ENCODE measurements around the gene DICER1. TPM values are rescaled to one million over a fixed set of nuclear protein-coding genes. Genes with fewer than 3 reads are reported as not detected.

Gene DICER1
- total and polyA plus RNA-seq, 2 donors (not counting 1 experiment from before 2014, with no cell fraction given) = 15.4 to 90.4 TPM

GRCh38 chr14:95040708-95041476 is 116.4 kb downstream of the DICER1 start:
- DNase-seq = no peak
- POLR2A ChIA-PET = no interaction called here
- CTCF ChIA-PET = no interaction called here
- H3K4me3 ChIP-seq (ENCODE audit: control extremely low read depth in 1 of 5, extremely low read depth in 1 of 5, insufficient read depth in 1 of 5, low read depth in 2 of 5, low read length in 4 of 5) = no peak overlapping the region
- no peaks in the 10 kb centered on the region for H3K4me1 ChIP-seq (ENCODE audit: control insufficient read depth in 2 of 2, insufficient read depth in 2 of 2, low read length in 2 of 2)
- no peaks in the 10 kb centered on the region for H3K36me3 ChIP-seq (replicated peaks in 1 of 2; ENCODE audit: control extremely low read depth in 1 of 2, control insufficient read depth in 1 of 2, extremely low read depth in 1 of 2, insufficient read depth in 2 of 2, low read length in 1 of 2)
- H3K4me3 Mint-ChIP-seq = no peak overlapping the region
- H3K9ac ChIP-seq (ENCODE audit: low read length) = no peak overlapping the region
- no peak overlapping the region for H3K27ac Mint-ChIP-seq
- H4K20me1 ChIP-seq (ENCODE audit: control insufficient read depth, insufficient read depth, low read length, poor library complexity, severe bottlenecking) = no peaks in the 10 kb centered on the region
- no peak overlapping the region for H3K27ac ChIP-seq (ENCODE audit: low read length in 2 of 2)
- intact Hi-C loops (cut with micrococcal nuclease) = no loop called here
- peaks cover 38% of the 10 kb centered on the region for H3K27me3 Mint-ChIP-seq
- no peaks in the 10 kb centered on the region for H3K9me3 Mint-ChIP-seq (ENCODE audit: insufficient read depth)
- no peak overlapping the region for H2AFZ ChIP-seq (ENCODE audit: insufficient read depth, low read depth, low read length, poor library complexity, severe bottlenecking)
- ATAC-seq (ENCODE audit: low read depth) = no peak
- H3K9me3 ChIP-seq (ENCODE audit: control extremely low read depth in 1 of 3, control insufficient read depth in 2 of 3, insufficient read depth in 1 of 3, low read length in 2 of 3) = no peaks in the 10 kb centered on the region
- WGBS (ENCODE audit: insufficient coverage) = 85% methylated on average over 5 of the region's 9 CpGs
- no peaks in the 10 kb centered on the region for H3K79me2 ChIP-seq (ENCODE audit: control insufficient read depth, insufficient read depth, low read length)
- no peaks in the 10 kb centered on the region for H3K4me1 Mint-ChIP-seq
- H3K4me2 ChIP-seq (replicated peaks; ENCODE audit: low read depth, low read length, poor library complexity, severe bottlenecking) = no peak overlapping the region
- TF ChIP-seq EZH2 (IDR thresholded peaks at IDR 0.05; ENCODE audit: borderline replicate concordance, insufficient read depth, low read depth, low read length, poor library complexity, severe bottlenecking) = no peak
- no peak for TF ChIP-seq CTCF (IDR thresholded peaks at IDR 0.05)
- H3K27me3 ChIP-seq (replicated peaks in 1 of 4; ENCODE audit: control extremely low read depth in 1 of 4, control insufficient read depth in 3 of 4, insufficient read depth in 4 of 4, low read length in 3 of 4) = peaks cover 0 to 3% (median 0%) of the 10 kb centered on the region in 4 experiments

GRCh38 chr14:95039993-95040348 is 117.4 kb downstream of the DICER1 start:
- no peaks in the 10 kb centered on the region for H3K36me3 ChIP-seq (replicated peaks in 1 of 2; ENCODE audit: control extremely low read depth in 1 of 2, control insufficient read depth in 1 of 2, extremely low read depth in 1 of 2, insufficient read depth in 2 of 2, low read length in 1 of 2)
- H3K4me3 ChIP-seq (ENCODE audit: control extremely low read depth in 1 of 5, extremely low read depth in 1 of 5, insufficient read depth in 1 of 5, low read depth in 2 of 5, low read length in 4 of 5) = no peak overlapping the region
- H3K9me3 ChIP-seq (ENCODE audit: control extremely low read depth in 1 of 3, control insufficient read depth in 2 of 3, insufficient read depth in 1 of 3, low read length in 2 of 3) = peaks cover 0 to under 1% (median 0%) of the 10 kb centered on the region in 3 donors
- TF ChIP-seq CTCF (IDR thresholded peaks at IDR 0.05) (no peak), EZH2 (IDR thresholded peaks at IDR 0.05; ENCODE audit: borderline replicate concordance, insufficient read depth, low read depth, low read length, poor library complexity, severe bottlenecking) (no peak)
- peaks cover 0 to 3% (median 0%) of the 10 kb centered on the region in 4 experiments for H3K27me3 ChIP-seq (replicated peaks in 1 of 4; ENCODE audit: control extremely low read depth in 1 of 4, control insufficient read depth in 3 of 4, insufficient read depth in 4 of 4, low read length in 3 of 4)
- no peaks in the 10 kb centered on the region for H3K9me3 Mint-ChIP-seq (ENCODE audit: insufficient read depth)
- peaks cover 39% of the 10 kb centered on the region for H3K27me3 Mint-ChIP-seq
- no peak overlapping the region for H3K4me3 Mint-ChIP-seq
- no peak overlapping the region for H3K4me2 ChIP-seq (replicated peaks; ENCODE audit: low read depth, low read length, poor library complexity, severe bottlenecking)
- no peak overlapping the region for H3K9ac ChIP-seq (ENCODE audit: low read length)
- no peaks in the 10 kb centered on the region for H3K4me1 ChIP-seq (ENCODE audit: control insufficient read depth in 2 of 2, insufficient read depth in 2 of 2, low read length in 2 of 2)
- ATAC-seq (ENCODE audit: low read depth) = no peak
- no peaks in the 10 kb centered on the region for H4K20me1 ChIP-seq (ENCODE audit: control insufficient read depth, insufficient read depth, low read length, poor library complexity, severe bottlenecking)
- POLR2A ChIA-PET = no interaction called here
- H2AFZ ChIP-seq (ENCODE audit: insufficient read depth, low read depth, low read length, poor library complexity, severe bottlenecking) = no peak overlapping the region
- 75% methylated on average over 2 of the region's 4 CpGs for WGBS (ENCODE audit: insufficient coverage)
- no peak for DNase-seq
- intact Hi-C loops (cut with micrococcal nuclease) = no loop called here
- CTCF ChIA-PET = no interaction called here
- H3K4me1 Mint-ChIP-seq = peaks cover 4% of the 10 kb centered on the region
- no peaks in the 10 kb centered on the region for H3K79me2 ChIP-seq (ENCODE audit: control insufficient read depth, insufficient read depth, low read length)
- no peak overlapping the region for H3K27ac Mint-ChIP-seq
- H3K27ac ChIP-seq (ENCODE audit: low read length in 2 of 2) = no peak overlapping the region

Measured in B cell (primary cell).